ENCODE data around the gene FIGNL1. TPM values are rescaled to one million over a fixed set of nuclear protein-coding genes. Genes with fewer than 3 reads are reported as not detected.

The FIGNL1 gene
- total RNA-seq, 1 donor from 2014 or later: 11.1 TPM

DNA sequence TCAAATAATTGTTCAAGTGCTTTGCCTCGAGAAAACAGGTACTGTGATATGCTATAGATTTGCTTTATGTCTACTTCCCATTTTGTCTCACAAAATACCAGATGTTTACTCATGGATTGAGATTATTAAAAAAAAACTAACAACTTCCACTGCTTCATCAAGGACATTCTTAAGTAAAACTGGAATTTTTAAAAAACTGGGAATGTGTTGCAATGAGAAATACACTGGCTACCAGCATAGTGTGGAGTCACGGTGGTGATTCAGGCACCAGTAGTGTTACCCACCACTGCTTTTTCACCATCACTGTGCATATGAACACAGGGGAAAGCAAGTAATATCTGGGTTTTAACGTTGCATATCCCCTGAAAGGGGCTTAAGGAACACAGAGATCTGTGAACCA, 21.2 kb downstream of the FIGNL1 start:
- TF ChIP-seq CTCF (IDR thresholded peaks at IDR 0.05; ENCODE audit: partially characterized antibody, unreplicated experiment): no peak
- no peak overlapping the region for H3K4me3 Mint-ChIP-seq (ENCODE audit: unreplicated experiment)
- H3K4me1 Mint-ChIP-seq (ENCODE audit: low read depth, unreplicated experiment): peaks cover 4% of the 10 kb centered on the region
- H3K27me3 Mint-ChIP-seq (ENCODE audit: unreplicated experiment): no peaks in the 10 kb centered on the region
- H3K36me3 Mint-ChIP-seq (ENCODE audit: unreplicated experiment): no peaks in the 10 kb centered on the region
- no peak overlapping the region for H3K27ac Mint-ChIP-seq (ENCODE audit: unreplicated experiment)
- H3K9me3 Mint-ChIP-seq (ENCODE audit: unreplicated experiment): no peaks in the 10 kb centered on the region
- DNase-seq: no peak

DNA sequence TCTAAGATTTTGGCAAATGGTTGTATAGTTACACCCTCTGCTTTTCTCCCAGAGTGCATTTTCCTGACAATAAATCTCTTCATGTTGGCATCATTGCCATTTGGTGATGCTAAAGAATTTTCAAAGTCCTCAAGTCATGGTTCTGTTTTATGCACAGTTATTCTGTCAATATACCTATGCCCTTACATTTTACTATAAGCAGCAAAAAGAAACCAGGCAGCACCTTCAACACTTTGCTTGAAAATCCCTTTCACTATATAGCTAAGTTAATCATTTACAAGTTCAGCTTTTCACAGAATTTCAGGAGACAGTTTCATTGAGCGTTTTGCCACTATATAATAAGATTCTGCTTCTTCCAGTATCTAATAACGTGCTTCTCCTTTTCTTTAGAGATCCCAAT, 22.6 kb downstream of the FIGNL1 start:
- TF ChIP-seq CTCF (IDR thresholded peaks at IDR 0.05; ENCODE audit: partially characterized antibody, unreplicated experiment): no peak
- DNase-seq: no peak
- Mint-ChIP-seq H3K9me3 (ENCODE audit: unreplicated experiment) (no peaks in the 10 kb centered on the region), H3K36me3 (ENCODE audit: unreplicated experiment) (no peaks in the 10 kb centered on the region), H3K27me3 (ENCODE audit: unreplicated experiment) (no peaks in the 10 kb centered on the region), H3K4me1 (ENCODE audit: low read depth, unreplicated experiment) (peaks cover 4% of the 10 kb centered on the region), H3K27ac (ENCODE audit: unreplicated experiment) (no peak overlapping the region), H3K4me3 (ENCODE audit: unreplicated experiment) (no peak overlapping the region)

DNA sequence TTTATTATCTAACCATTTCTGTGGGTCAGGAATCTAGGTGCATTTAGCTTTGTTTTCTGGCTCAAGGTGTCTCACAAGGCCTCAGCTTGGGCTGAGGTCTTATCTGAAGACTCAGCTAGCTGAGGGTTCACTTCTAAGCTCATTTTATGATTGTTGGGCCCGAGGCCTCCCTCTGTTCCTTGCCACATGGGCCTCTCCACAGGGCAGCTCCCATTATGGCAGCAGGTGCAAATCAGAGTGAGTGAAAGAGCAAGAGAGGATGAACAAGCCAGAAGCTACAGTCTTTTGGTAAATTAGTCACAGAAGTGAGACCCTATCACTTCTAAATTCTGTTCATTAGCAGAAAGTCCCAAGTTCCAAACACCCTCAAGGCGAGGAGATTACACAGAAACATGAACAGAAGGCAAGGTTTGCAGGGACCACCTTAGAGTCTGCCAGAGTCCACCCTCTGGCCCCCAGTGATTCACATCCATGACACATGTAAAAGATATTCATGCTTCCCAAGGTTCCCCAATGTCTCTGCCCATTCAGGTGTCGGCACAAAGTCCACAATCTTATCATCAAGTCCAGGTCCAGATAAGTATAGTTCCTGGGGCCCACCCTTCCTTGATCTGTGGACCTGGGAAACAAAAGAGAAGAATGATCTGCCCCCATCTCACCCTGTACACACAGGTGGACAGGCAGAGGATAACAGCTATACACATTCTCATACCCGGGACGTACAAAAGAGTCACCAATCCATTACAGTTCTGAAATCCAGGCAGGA, 23.7 kb downstream of the FIGNL1 start:
- no peak for DNase-seq
- Mint-ChIP-seq H3K4me1 (ENCODE audit: low read depth, unreplicated experiment) (peaks cover 4% of the 10 kb centered on the region), H3K4me3 (ENCODE audit: unreplicated experiment) (no peak overlapping the region), H3K9me3 (ENCODE audit: unreplicated experiment) (no peaks in the 10 kb centered on the region), H3K36me3 (ENCODE audit: unreplicated experiment) (no peaks in the 10 kb centered on the region), H3K27ac (ENCODE audit: unreplicated experiment) (no peak overlapping the region), H3K27me3 (ENCODE audit: unreplicated experiment) (no peaks in the 10 kb centered on the region)
- TF ChIP-seq CTCF (IDR thresholded peaks at IDR 0.05; ENCODE audit: partially characterized antibody, unreplicated experiment): no peak

GRCh38 chr7:50425318-50425717, 24.8 kb downstream of the FIGNL1 start:
- Mint-ChIP-seq H3K4me1 (ENCODE audit: low read depth, unreplicated experiment) (peaks cover 4% of the 10 kb centered on the region), H3K4me3 (ENCODE audit: unreplicated experiment) (no peak overlapping the region), H3K27ac (ENCODE audit: unreplicated experiment) (no peak overlapping the region), H3K27me3 (ENCODE audit: unreplicated experiment) (no peaks in the 10 kb centered on the region), H3K9me3 (ENCODE audit: unreplicated experiment) (no peaks in the 10 kb centered on the region), H3K36me3 (ENCODE audit: unreplicated experiment) (no peaks in the 10 kb centered on the region)
- no peak for TF ChIP-seq CTCF (IDR thresholded peaks at IDR 0.05; ENCODE audit: partially characterized antibody, unreplicated experiment)
- no peak for DNase-seq

DNA sequence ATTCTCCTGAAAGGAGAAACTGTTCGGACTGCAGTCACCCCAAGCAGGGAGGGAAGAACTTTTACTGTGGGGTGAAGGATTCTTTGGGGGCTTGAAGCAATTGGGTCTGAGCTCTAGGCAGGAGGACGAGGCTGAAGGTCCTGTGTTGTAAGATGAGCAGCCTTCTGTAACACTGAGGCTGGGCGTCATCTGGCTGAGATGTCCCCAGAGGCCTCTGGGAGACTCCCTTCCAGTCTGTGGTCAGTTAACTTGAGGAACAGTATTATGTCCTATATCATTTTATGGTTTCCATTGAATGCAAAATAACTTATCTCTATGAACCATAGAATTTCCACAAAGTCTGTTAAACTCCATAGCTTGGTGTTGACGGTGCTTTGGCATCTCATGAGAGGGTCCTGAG, 26.3 kb downstream of the FIGNL1 start:
- Mint-ChIP-seq H3K36me3 (ENCODE audit: unreplicated experiment) (no peaks in the 10 kb centered on the region), H3K4me1 (ENCODE audit: low read depth, unreplicated experiment) (peaks cover 7% of the 10 kb centered on the region)
- no peak for TF ChIP-seq CTCF (IDR thresholded peaks at IDR 0.05; ENCODE audit: partially characterized antibody, unreplicated experiment)

More for the DNA sequence above, 26.3 kb downstream of the FIGNL1 start:
- no peak overlapping the region for H3K4me3 Mint-ChIP-seq (ENCODE audit: unreplicated experiment)
- no peak overlapping the region for H3K27ac Mint-ChIP-seq (ENCODE audit: unreplicated experiment)
- DNase-seq: no peak
- H3K9me3 Mint-ChIP-seq (ENCODE audit: unreplicated experiment): no peaks in the 10 kb centered on the region
- no peaks in the 10 kb centered on the region for H3K27me3 Mint-ChIP-seq (ENCODE audit: unreplicated experiment)

Measured in glutamatergic neuron (in vitro differentiated cells).